Activated T-cell treated with anti-CD3 and anti-CD28 coated beads, Interleukin-2, amount 50 U/mL, for 24 hours (primary cell): ENCODE results near the gene MBD6.

ENCODE experiments used
- DNase-seq: peaks from one replicate; pipeline ENCODE4 v3.0.0-alpha.2; 2020
- H3K27ac Mint-ChIP-seq: 2 replicates; pipeline ENCODE4 v1.8.0; 2020; ENCODE audit warnings: mild to moderate bottlenecking, mixed read lengths
- H3K27me3 Mint-ChIP-seq: 2 replicates; pipeline ENCODE4 v1.8.0; 2020; ENCODE audit warnings: mixed read lengths
- H3K36me3 Mint-ChIP-seq: 2 replicates; pipeline ENCODE4 v1.8.0; 2020; ENCODE audit warnings: low read depth, mixed read lengths
- H3K4me1 Mint-ChIP-seq: 2 replicates; pipeline ENCODE4 v1.8.0; 2020; ENCODE audit warnings: low read depth, mixed read lengths
- H3K4me3 Mint-ChIP-seq: 2 replicates; pipeline ENCODE4 v1.8.0; 2020; ENCODE audit warnings: mild to moderate bottlenecking, moderate library complexity, mixed read lengths
- H3K9me3 Mint-ChIP-seq: 2 replicates; pipeline ENCODE4 v1.8.0; 2020; ENCODE audit warnings: mixed read lengths

Gene MBD6

GRCh38 chr12:57575771-57576612 is 53.4 kb downstream of the MBD6 start:
- no peaks in the 10 kb centered on the region for H3K4me1 Mint-ChIP-seq
- DNase-seq, result no peak
- H3K27me3 Mint-ChIP-seq, result no peaks in the 10 kb centered on the region
- H3K4me3 Mint-ChIP-seq, result no peak overlapping the region
- H3K36me3 Mint-ChIP-seq, result no peaks in the 10 kb centered on the region
- no peaks in the 10 kb centered on the region for H3K9me3 Mint-ChIP-seq
- no peak overlapping the region for H3K27ac Mint-ChIP-seq

DNA sequence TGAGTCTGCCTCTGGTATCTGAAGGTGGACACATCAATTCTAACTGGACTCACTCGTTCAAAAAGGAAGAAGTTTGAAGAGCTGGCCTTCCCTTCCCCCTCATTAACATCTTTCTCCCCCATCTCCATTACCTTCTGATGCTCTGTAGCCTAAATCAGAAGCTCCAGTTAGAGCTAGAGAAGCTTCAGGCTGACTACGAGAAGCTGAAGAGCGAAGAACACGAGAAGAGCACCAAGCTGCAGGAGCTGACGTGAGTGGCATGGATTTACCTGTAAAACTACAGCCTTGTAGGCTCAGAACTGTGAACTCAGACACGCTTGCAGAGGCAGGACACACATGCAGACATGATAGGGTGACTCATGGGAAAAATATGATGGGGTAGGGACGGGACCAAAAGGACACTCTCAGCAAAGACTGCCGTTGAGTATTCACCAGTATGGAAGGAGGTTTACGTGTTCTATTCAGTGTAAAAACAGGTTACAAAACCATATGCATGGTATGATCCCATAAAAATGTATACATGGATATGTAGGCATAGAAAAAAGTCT is 54.1 kb downstream of the MBD6 start:
- no peaks in the 10 kb centered on the region for H3K4me1 Mint-ChIP-seq
- H3K4me3 Mint-ChIP-seq, result no peak overlapping the region
- H3K36me3 Mint-ChIP-seq, result no peaks in the 10 kb centered on the region
- H3K27me3 Mint-ChIP-seq, result no peaks in the 10 kb centered on the region
- DNase-seq, result no peak
- H3K27ac Mint-ChIP-seq, result no peak overlapping the region
- H3K9me3 Mint-ChIP-seq, result no peaks in the 10 kb centered on the region

GRCh38 chr12:57577981-57578758 is 55.5 kb downstream of the MBD6 start:
- no peak overlapping the region for H3K4me3 Mint-ChIP-seq
- H3K36me3 Mint-ChIP-seq, result no peaks in the 10 kb centered on the region
- peaks cover 2% of the 10 kb centered on the region for H3K27me3 Mint-ChIP-seq
- peaks cover under 1% of the 10 kb centered on the region for H3K4me1 Mint-ChIP-seq
- no peak for DNase-seq
- H3K27ac Mint-ChIP-seq, result no peak overlapping the region
- no peaks in the 10 kb centered on the region for H3K9me3 Mint-ChIP-seq

- no peak overlapping the region for H3K4me3 Mint-ChIP-seq
- no peaks in the 10 kb centered on the region for H3K36me3 Mint-ChIP-seq
- no peaks in the 10 kb centered on the region for H3K9me3 Mint-ChIP-seq
- no peak overlapping the region for H3K27ac Mint-ChIP-seq
- no peak for DNase-seq
- peaks cover 3% of the 10 kb centered on the region for H3K27me3 Mint-ChIP-seq
- H3K4me1 Mint-ChIP-seq, result peaks cover 3% of the 10 kb centered on the region
Observed at GRCh38 chr12:57579011-57579410, 56.4 kb downstream of the MBD6 start.
